Stimulated activated CD4-positive, alpha-beta T cell treated with anti-CD3 and anti-CD28 coated beads, Interleukin-1b, Interleukin-23, amount 100 ng/mL, for 4 hours (primary cell): ENCODE data around the gene BORCS5.

Source experiments
- DNase-seq, 2 donors: peaks; one replicate each; pipeline ENCODE4 v3.0.0-alpha.2; 2020; ENCODE audit warnings: low read depth in 2 of 2

Gene BORCS5

GRCh38 chr12:12513416-12514006, 156.6 kb downstream of the BORCS5 start:
- DNase-seq: no peak

GRCh38 chr12:12518464-12518845, 161.6 kb downstream of the BORCS5 start:
- DNase-seq: no peak

DNA sequence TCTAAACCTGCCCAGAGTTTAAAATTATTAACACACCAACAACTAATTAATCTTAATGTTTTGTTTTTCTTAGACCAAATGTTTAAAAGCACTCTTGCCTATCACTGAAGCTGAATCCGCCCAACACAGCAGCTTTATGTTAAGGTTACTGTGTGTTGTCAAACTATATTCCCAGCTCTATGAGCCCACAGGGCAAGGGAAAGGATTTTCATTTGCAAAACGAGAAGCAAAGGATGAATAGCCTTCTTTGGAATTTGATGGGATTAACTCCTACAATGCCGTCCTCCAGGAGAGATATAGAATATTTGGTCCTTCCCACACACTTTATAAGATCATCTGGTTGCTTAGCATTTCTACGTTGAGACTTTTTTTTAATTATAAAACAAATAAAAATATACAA, 162.0 kb downstream of the BORCS5 start:
- DNase-seq: no peak
